ENCODE measurements around the gene ACP2.

Gene ACP2, protein sequence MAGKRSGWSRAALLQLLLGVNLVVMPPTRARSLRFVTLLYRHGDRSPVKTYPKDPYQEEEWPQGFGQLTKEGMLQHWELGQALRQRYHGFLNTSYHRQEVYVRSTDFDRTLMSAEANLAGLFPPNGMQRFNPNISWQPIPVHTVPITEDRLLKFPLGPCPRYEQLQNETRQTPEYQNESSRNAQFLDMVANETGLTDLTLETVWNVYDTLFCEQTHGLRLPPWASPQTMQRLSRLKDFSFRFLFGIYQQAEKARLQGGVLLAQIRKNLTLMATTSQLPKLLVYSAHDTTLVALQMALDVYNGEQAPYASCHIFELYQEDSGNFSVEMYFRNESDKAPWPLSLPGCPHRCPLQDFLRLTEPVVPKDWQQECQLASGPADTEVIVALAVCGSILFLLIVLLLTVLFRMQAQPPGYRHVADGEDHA

DNA sequence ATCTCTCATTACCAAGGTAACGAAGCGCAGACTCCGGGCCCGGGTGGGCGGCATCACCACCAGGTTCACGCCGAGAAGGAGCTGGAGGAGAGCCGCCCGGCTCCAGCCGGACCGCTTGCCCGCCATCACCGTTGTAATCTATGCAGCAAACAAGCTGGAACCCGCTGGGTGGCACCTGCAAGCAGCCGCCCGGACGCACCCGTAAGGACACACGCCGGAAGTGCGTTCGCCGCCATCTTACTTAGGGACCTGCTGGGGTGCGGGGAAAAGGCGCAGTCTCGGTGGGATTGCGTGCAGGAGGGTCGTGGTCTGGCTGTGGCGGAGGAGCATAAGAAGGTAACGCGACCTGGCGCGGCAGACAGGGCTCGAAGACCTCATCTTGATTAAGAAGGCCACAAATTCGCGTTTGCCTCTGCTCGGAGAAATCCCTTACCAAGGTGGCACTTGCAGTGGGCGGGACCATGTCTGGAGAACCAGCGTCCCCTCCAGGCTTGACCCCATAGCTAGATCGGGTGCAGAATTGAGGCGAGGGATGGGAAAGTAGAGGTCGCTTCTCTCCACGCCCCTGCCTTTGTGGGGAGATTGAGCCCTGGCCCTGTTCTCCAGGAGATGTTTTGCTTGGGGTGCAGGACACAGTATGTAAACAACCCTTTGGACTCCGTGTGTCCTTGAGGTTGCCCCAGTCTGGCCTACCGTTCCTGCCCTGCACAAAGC lies at the start of gene ACP2:
TSS of gene ACP2 (minus strand) at position 151 of the 714 bp plus-strand sequence. CDS start at position 126, 25 bp downstream.
- DNase-seq: peak; percentile 87

DNA sequence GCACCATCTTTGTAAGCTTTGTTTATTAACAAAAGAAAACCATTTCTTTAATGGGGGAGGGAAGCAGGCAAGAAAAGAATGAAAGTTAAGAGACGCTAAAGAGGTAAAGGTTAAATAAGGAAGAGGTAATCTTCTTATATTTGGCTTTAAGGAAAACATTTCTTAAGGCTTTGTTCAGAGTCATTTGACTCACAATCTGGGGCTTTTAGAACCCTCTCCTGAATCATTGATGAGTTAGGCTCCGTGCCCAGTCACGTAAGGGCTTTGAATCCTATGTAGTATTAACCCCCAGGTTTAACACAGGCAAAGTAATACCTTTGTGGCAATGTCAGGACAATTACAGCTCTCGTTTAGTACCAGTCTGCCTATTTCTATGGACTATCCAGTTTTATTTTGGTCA lies 47.4 kb upstream of the ACP2 start:
- no peak for DNase-seq

DNA sequence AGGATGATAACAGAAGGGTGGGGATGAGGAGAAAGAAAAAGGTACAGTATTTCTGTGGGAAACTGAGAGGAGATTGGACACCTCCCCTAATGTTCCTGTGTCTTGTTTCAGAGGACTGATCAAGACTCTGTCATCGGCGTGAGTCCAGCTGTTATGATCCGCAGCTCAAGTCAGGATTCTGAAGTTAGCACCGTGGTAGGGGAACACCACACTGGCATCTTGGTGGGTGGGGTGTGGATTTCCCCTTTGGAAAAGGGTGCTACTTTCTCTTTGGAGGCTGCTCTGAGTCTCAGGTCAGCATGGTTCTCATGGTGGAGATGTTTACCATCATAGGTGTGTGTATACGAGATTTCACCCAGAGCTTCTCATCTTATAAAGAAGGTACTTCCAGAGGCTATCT lies 46.8 kb upstream of the ACP2 start:
- DNase-seq: no peak

DNA sequence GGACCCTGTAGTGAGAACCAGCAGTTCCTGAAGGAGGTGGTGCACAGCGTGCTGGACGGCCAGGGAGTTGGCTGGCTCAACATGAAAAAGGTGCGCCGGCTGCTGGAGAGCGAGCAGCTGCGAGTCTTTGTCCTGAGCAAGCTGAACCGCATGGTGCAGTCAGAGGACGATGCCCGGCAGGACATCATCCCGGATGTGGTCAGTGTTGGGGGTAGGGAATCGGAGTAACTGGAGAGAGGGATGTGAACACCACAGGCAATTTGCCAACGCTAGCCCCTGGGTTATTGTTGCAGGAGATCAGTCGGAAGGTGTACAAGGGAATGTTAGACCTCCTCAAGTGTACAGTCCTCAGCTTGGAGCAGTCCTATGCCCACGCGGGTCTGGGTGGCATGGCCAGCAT lies 41.2 kb upstream of the ACP2 start:
- DNase-seq: no peak

DNA sequence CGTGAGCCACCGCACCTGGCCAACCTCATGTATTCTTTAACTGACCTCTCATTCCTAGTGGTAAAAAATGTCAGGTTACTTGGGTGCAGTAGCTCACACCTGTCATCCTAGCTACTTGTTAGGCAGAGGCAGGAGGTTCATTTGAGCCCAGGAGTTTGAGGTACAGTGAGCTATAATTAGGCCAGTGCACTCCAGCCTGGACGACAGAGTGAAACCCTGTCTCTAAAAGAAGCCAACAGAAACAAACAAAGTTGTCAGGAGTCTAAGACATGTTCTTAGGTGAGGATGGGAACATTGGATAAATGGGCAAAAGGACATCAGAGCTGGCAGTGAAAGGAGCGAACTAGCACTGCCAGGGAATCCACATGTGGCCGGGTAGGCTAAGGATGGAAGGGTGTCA lies 39.5 kb upstream of the ACP2 start:
- no peak for DNase-seq

DNA sequence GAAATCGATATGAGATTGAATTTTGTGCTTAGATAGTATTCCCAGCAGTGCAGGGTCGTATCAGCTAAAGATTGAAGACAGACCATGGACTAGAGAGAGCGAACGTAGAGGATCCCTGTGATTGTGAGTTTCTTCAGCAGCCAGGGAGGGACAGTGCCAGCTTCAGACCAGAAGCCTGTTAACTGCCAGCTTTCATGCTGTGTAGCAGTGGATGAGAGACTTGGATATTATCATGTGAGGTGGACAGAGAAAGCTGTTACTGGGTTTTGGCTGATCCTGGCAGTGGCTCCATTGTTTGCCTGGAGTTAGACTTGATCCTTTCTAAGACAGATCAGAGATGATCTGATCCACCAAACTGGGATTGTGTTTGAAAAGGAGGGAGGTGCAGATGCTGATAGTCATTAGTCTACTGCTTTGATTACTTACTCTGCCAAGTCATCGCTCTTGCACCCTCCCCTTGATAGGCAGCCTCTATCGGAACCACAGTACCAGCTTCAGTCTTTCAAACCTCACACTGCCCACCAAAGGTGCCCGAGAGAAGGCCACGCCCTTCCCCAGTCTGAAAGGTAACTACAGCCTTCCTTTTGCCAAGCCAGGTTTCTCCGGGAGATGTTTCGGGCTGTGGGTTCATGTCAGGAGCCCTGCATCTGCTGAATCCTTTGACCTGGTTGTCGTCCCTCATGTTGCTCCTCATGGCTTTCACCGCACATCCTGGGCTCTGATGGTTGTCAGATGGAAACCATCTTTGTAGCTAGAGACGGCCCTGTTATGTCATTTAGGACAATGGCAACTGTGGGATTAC lies 37.6 kb upstream of the ACP2 start:
- no peak for DNase-seq

DNA sequence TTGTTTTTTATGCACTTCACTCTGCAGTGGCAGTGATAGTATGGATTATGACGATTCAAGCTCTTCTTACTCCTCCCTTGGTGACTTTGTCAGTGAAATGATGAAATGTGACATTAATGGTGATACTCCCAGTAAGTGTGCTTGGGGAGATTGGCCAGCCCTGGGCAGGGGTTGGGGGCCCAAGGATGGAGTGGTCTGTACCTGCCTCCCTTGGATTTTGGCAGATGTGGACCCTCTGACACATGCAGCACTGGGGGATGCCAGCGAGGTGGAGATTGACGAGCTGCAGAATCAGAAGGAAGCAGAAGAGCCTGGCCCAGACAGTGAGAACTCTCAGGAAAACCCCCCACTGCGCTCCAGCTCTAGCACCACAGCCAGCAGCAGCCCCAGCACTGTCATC lies 35.5 kb upstream of the ACP2 start:
- no peak for DNase-seq

DNA sequence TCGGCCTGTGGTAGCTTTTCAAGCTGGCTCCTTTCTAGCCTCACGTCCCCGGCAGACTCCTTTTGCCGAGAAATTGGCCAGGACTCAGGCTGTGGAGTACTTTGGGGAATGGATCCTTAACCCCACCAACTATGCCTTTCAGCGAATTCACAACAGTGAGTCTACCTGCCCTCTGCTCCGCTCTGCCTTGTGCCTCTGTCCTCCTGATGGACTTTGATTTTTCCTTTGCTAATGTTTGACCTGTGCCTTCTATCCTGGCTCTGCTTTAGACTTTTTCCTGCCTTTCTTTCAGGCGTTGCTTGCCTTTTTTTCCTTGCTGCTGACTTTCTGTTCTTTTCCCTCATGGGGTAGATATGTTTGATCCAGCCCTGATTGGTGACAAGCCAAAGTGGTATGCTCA lies 33.8 kb upstream of the ACP2 start:
- DNase-seq: no peak

DNA sequence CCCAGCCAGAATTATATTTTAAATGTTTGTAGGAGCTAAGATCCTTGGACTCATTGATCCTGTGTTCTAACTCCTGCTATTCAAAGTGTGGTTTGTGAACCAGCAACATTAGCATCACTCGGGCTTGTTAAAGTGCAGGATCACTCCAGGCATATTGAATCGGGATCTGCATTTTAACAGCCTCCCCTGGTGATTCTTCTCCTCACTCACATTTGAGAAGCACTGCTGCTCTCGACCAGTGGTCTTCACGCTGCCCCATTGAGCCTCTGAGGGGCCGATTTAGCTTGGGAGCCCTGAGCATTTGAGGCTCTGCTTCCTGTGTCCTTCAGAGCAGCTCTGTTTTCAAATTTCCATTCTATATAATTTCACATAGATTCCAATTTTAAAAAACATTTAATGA lies 32.2 kb upstream of the ACP2 start:
- DNase-seq: no peak

DNA sequence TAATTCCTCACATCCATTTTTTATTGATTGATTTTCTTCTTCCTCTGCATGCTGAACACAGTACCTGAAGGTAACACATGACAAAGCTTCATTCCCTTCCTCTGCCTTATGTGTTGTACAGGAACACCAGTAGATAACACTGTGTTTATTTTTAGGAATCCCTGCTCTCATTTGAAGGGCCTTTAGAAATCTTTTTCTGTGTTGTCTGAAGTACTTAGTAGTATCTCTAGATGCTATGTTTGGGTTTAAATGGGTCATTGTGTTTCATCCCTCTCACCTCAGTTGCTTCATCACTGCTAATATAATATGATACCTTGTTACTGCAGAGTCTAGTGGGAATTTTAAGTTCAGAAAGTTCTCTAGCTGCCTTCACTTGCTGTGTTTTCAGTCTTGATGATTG lies 31.5 kb upstream of the ACP2 start:
- DNase-seq: no peak

DNA sequence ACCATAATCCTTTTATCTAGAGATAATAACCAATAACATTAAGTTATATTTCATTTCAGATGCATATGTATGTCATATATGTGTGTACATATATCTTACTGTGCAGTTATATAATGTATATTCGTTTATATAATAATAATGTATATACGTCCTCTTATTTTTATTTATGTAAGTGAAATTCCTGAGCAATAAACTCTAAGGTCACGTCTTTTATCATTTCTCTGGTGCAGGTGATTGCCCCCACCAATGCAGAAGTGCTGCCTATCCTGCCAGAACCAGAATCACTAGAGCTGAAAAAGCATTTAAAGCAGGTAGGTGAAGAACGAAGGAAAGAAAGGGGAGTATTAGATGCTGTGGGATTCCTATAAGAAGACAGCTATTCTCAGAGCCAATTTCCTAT lies 30.2 kb upstream of the ACP2 start:
- DNase-seq: no peak

DNA sequence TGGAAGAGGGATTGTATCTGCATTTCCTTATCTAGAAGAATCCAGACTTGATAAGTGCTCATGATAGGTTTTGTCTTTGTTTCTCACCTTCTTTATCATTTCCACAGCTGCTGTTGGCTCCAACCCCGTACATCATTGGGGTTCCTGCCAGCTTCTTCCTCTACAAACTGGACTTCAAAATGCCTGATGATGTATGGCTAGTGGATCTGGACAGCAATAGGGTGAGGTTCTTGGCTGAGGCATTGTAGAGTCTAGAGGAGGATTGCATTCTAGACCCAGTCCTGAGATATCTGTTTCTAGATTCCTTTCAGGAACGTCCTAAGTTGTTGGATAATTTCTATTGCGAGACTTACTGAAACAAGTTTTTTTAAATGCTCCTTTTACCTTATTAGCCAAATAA lies 29.4 kb upstream of the ACP2 start:
- no peak for DNase-seq

DNA sequence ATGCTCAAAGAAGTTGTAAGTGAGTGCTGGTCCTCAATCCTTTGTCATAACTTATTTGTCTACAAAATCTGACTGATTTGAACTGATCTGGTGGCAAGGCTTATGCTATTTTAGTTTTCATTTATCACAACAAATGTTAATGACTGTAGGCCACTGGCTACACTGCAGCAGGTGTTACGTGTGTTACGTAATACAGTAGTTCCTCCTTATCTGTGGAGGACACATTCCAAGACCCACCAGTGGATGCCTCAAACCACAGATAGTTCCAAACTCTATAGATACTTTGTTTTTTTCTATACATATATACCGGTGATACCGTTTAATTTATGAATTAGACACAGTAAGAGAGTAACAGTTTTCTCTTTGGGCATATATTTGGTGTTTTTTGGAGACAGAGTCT lies 28.3 kb upstream of the ACP2 start:
- DNase-seq: no peak

DNA sequence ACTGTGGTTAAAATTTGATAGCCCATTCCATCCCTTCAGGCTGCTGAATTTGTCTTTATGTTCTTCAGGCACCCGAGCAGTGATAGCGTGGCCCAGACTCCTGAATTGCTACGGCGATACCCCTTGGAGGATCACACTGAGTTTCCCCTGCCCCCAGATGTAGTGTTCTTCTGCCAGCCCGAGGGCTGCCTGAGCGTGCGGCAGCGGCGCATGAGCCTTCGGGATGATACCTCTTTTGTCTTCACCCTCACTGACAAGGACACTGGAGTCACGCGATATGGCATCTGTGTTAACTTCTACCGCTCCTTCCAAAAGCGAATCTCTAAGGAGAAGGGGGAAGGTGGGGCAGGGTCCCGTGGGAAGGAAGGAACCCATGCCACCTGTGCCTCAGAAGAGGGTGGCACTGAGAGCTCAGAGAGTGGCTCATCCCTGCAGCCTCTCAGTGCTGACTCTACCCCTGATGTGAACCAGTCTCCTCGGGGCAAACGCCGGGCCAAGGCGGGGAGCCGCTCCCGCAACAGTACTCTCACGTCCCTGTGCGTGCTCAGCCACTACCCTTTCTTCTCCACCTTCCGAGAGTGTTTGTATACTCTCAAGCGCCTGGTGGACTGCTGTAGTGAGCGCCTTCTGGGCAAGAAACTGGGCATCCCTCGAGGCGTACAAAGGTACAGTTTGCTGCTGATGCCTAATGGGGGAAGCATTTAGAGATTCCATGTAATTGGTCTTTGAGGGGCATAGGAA lies 26.1 kb upstream of the ACP2 start:
- no peak for DNase-seq

DNA sequence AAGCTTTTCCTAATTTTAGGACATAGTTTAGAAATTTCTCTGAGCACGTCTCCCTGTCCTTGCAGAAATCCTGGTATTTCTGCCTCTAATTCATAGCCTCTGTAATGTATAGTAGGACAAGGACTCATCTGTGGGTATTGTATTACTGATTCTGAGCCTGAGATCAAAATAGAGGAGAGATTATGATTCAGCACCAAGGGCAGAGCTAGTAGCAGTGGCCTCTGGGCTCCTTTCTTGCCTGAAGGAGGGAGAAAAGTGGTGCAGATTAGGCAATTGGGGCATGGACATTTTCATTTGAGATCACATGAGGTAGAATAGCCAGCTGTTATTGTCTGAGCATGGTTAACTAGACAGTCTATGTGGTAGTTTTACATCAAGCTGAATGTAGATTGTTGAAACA lies 24.1 kb upstream of the ACP2 start:
- DNase-seq: no peak

DNA sequence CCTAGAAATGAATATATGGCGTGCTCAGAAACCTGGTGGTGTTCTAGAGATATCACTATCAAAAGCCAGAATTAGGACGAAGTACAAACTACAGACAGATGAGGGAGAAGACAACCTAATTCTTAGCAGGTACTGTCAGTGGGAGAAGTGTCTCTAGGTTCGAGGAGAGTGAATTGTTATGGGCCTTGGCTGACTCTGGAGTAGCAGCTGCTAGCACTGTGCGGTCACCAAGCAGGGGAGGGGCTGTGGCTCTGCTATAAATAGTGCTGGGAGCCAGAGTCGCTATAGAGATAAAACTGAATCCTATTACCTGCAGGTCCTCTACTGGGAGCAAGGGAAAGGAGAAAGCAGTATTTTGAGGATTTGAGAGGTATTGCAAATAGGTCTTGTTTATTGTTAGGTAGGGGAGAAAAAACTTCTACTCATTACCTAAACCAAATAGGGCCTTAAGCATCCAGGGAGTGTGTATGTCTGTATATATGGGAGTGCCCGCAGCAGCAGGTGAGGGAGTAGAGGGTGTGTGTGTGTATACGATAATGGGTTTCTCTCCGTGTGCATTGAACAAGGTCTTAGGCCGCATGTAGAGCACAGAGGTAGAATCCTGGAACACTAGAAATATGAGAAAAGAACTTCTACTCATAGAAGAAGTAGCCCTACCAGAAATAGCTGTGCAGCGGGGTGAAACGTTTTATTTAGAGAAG lies 23.5 kb upstream of the ACP2 start:
- no peak for DNase-seq

DNA sequence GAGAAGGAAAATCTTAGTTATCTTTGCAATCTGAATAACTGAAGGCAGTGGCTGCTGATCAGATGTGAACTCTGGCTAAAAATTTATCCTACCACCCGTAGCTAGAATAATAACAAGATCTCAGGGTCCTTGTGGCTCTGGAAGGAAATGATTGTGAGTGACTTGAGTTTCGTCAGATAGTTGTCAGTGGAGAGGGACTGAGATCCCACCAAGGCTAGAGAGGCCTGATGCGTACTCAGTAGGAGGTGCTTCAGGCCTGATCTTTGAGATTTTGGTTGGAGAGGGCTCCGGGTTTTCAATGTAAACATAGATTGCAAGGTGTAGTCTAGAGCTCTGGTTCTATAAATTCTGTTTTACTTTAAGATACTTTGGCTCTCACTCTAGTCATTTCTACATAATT lies 22.7 kb upstream of the ACP2 start:
- no peak for DNase-seq

DNA sequence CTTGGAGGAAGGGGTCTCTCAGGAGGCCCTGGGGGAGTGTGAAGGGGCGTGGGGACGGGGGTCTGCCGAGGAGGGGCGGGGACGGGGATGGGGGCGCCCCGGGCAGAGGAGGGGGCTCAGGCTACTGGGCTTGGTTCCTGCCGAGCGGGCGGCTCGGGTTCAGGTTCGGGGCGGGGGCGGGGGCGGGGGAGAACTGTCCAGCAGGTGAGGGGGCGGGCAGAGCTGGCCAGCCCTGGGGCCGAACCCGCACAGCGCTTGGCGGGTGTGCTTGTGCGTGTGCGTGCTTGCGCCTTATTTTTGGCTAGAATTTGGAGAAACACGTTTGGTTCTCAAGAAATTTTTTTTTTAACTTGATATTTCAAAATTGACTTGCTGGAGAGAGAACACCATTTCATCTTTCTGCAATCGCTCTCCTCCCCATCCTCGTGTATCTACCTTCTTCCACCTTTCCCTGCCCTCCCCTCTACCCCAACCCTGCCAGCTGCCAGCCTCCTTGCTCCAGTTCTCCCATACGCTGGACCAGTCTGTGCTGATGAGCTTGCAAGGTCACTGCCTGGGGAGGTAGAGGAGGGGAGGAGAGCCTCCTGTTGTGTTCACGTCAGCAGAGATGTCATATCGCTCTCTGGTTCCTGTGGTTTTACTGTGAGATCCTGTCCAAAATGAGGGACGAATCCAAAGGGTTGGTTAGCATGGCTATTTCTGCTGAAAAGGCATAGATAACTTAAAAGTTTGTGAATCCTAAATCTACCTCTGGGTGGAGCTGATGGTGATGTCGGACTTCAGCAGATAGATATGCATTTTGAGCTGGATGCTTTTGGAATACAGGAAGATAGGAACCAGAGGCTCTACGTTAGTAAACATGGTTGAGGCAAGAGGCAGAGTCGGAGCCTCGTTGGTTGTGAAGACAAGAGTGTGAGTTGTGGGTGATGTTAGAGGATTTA lies 22.0 kb upstream of the ACP2 start:
- peak; percentile 63 for DNase-seq

DNA sequence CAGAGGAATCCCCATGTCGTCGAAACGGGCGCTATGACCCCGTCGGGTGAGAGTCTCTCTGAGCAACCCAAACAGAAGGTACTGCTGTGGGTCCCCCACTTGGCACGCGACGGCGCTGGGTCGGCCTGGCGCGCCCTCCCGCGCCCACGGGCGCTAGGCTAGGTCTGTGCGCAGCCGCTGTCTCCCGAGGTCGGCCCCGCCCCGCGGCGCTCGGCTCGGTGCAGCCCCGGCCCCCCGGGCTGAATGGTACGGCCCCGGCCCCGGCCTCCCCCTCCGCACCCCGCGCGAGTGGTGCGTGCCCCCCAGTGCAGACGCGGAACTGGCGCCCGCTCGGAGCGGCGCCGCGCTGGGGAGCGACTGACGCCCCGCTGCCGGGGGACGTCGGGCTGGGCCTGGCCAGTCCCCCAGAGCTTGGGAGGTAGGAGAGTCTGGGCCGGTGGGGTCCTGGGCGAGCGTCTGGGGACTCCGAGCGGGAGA lies 21.3 kb upstream of the ACP2 start, which contains the start of gene MADD:
TSS of gene MADD (plus strand) at position 305 of the 477 bp plus-strand sequence.
- peak; percentile 89 for DNase-seq

DNA sequence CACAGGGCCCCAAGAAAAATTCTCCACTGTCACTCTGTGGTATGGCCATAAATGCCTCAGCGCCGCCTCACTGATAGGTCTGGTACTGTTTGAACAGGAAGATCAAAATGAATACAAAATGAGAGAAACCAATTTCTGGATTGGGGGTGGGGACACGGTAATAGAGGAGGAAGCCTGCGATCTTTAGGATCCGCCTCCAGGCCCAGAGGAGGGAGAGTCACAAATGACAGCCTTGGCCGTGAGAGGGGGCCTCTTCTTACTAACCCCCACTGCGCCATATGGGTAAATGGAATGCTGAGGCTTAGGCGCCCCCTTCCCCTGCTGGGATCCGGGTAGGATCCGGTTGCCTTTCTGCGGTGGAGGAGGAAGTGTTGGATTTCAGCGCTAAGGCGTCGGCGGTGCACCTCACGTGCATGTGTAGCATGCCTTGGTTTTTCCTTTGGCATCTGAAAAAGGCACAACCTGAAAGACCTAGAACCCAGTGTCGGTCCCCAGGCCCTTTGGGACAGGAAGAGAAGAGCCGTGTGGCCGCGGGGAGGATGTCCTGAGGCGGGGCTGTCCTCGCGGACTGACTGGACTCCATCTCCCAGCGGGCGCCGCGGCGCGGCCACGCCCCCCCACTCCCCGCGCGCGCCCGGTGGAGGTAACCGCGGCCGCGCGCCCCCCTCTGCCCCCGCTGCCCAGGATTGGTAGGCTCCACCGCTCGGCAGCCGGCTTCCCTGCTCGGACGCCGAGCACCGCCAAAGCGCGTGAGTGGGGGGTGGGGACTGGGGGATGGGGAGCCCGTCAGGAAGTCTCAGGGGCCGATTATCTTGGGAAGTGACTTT lies 20.6 kb upstream of the ACP2 start:
- peak; percentile 94 for DNase-seq
